ENCODE results near the gene COPG2. TPM values are rescaled to one million over a fixed set of nuclear protein-coding genes. Genes with fewer than 3 reads are reported as not detected.

Gene COPG2
- total RNA-seq, 1 donor from 2014 or later: 20.6 TPM

DNA sequence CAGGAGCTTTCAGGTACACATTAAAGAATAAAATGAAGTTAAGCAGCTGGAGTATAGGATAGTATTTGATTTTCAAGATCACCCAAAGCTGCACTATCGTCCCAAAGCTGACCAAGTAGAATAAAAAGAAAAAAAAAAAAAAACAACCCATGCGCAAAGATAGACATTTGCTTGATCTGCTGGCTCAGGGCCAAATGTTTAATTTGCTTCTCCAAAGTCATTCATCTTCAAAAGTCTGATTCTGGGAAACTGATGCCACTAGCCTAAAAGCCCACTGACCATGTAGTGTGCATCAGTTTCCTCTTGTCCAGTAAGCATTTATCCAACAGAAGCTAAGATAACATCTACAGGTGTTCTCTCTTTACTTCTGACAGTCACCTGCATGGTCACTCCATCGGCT is 162.2 kb downstream of the COPG2 start:
- Mint-ChIP-seq H3K36me3 (ENCODE audit: low read depth, unreplicated experiment) (peaks cover 18% of the 10 kb centered on the region), H3K9me3 (ENCODE audit: unreplicated experiment) (no peaks in the 10 kb centered on the region), H3K27ac (ENCODE audit: unreplicated experiment) (no peak overlapping the region), H3K27me3 (ENCODE audit: low read depth, unreplicated experiment) (no peaks in the 10 kb centered on the region), H3K4me3 (ENCODE audit: unreplicated experiment) (no peak overlapping the region), H3K4me1 (ENCODE audit: low read depth, unreplicated experiment) (peaks cover 5% of the 10 kb centered on the region)
- Histone ChIP-seq H3K9me3 (ENCODE audit: insufficient read depth, low read depth, low read length) (no peaks in the 10 kb centered on the region), H4K20me1 (ENCODE audit: insufficient read depth, low read length) (peaks cover 6% of the 10 kb centered on the region), H3K36me3 (ENCODE audit: insufficient read depth, low read length) (peaks cover 52% of the 10 kb centered on the region), H3K9ac (ENCODE audit: low read length) (no peak overlapping the region), H3K4me3 (ENCODE audit: insufficient read depth, low read depth, low read length) (no peak overlapping the region), H3K4me2 (ENCODE audit: low read length) (no peak overlapping the region), H3K27ac (ENCODE audit: low read depth, low read length) (no peak overlapping the region), H2AFZ (ENCODE audit: low read depth, low read length) (no peak overlapping the region), H3K27me3 (ENCODE audit: insufficient read depth, low read length) (no peaks in the 10 kb centered on the region), H3K79me2 (ENCODE audit: insufficient read depth, low read length) (peaks cover 3% of the 10 kb centered on the region), H3K4me1 (ENCODE audit: insufficient read depth, low read length) (no peaks in the 10 kb centered on the region)
- no peak for DNase-seq (ENCODE audit: low read depth)
- FAIRE-seq: no peak
- TF ChIP-seq EZH2 (IDR thresholded peaks at IDR 0.05; ENCODE audit: insufficient read depth, low read length): no peak
- TF ChIP-seq, protein P1, sequence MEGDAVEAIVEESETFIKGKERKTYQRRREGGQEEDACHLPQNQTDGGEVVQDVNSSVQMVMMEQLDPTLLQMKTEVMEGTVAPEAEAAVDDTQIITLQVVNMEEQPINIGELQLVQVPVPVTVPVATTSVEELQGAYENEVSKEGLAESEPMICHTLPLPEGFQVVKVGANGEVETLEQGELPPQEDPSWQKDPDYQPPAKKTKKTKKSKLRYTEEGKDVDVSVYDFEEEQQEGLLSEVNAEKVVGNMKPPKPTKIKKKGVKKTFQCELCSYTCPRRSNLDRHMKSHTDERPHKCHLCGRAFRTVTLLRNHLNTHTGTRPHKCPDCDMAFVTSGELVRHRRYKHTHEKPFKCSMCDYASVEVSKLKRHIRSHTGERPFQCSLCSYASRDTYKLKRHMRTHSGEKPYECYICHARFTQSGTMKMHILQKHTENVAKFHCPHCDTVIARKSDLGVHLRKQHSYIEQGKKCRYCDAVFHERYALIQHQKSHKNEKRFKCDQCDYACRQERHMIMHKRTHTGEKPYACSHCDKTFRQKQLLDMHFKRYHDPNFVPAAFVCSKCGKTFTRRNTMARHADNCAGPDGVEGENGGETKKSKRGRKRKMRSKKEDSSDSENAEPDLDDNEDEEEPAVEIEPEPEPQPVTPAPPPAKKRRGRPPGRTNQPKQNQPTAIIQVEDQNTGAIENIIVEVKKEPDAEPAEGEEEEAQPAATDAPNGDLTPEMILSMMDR (IDR thresholded peaks at IDR 0.05; ENCODE audit: insufficient read depth, low read depth, low read length): no peak

DNA sequence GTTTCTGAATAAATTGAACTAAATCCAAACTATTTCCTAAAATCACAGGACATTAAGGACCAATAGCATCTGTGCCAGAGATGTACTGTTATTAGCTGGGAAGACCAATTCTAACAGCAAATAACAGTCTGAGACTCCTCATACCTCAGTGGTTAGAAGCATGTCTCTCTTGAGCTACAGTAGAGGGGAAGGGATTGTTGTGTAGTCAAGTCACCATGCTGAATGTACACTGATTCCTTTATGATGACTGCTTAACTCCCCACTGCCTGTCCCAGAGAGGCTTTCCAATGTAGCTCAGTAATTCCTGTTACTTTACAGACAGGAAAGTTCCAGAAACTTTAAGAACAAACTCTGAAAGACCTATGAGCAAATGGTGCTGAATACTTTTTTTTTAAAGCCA is 162.8 kb downstream of the COPG2 start:
- Histone ChIP-seq H3K4me2 (ENCODE audit: low read length) (no peak overlapping the region), H4K20me1 (ENCODE audit: insufficient read depth, low read length) (peaks cover 9% of the 10 kb centered on the region), H3K4me1 (ENCODE audit: insufficient read depth, low read length) (no peaks in the 10 kb centered on the region), H2AFZ (ENCODE audit: low read depth, low read length) (no peak overlapping the region), H3K27me3 (ENCODE audit: insufficient read depth, low read length) (no peaks in the 10 kb centered on the region), H3K79me2 (ENCODE audit: insufficient read depth, low read length) (peaks cover 3% of the 10 kb centered on the region), H3K36me3 (ENCODE audit: insufficient read depth, low read length) (peaks cover 55% of the 10 kb centered on the region), H3K9me3 (ENCODE audit: insufficient read depth, low read depth, low read length) (no peaks in the 10 kb centered on the region), H3K4me3 (ENCODE audit: insufficient read depth, low read depth, low read length) (no peak overlapping the region), H3K27ac (ENCODE audit: low read depth, low read length) (no peak overlapping the region), H3K9ac (ENCODE audit: low read length) (no peak overlapping the region)
- DNase-seq (ENCODE audit: low read depth) (peak; percentile 49), FAIRE-seq (no peak)
- TF ChIP-seq, protein P1 (IDR thresholded peaks at IDR 0.05; ENCODE audit: insufficient read depth, low read depth, low read length): no peak
- no peak for TF ChIP-seq EZH2 (IDR thresholded peaks at IDR 0.05; ENCODE audit: insufficient read depth, low read length)
- Mint-ChIP-seq H3K27me3 (ENCODE audit: low read depth, unreplicated experiment) (no peaks in the 10 kb centered on the region), H3K4me1 (ENCODE audit: low read depth, unreplicated experiment) (peaks cover 5% of the 10 kb centered on the region), H3K36me3 (ENCODE audit: low read depth, unreplicated experiment) (peaks cover 21% of the 10 kb centered on the region), H3K9me3 (ENCODE audit: unreplicated experiment) (no peaks in the 10 kb centered on the region), H3K27ac (ENCODE audit: unreplicated experiment) (peak overlapping the region; percentile 22), H3K4me3 (ENCODE audit: unreplicated experiment) (no peak overlapping the region)

DNA sequence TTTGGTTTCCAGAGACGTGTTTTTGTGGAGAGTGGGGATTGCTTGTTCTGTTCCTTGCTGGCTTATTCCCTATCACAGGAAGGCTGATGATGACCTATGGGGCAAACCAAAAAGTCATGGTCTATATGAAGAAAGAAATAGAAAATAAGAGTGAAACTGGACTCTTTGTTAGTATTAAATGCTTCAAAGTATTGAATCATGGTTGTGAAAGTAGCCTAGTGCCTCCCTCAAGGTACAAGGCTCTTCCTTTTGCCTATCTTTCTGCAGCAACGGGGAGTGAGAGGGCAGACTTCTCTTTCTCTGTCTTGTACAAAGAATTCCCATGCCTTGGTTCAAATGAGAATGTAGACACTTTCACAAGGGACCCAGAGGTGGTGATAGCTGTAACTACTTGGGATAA is 167.6 kb downstream of the COPG2 start:
- DNase-seq (ENCODE audit: low read depth): no peak
- Mint-ChIP-seq H3K9me3 (ENCODE audit: unreplicated experiment) (no peaks in the 10 kb centered on the region), H3K4me1 (ENCODE audit: low read depth, unreplicated experiment) (peaks cover 5% of the 10 kb centered on the region), H3K4me3 (ENCODE audit: unreplicated experiment) (no peak overlapping the region), H3K27ac (ENCODE audit: unreplicated experiment) (no peak overlapping the region), H3K27me3 (ENCODE audit: low read depth, unreplicated experiment) (no peaks in the 10 kb centered on the region), H3K36me3 (ENCODE audit: low read depth, unreplicated experiment) (peaks cover 22% of the 10 kb centered on the region)
- H2AFZ ChIP-seq (ENCODE audit: low read depth, low read length): no peak overlapping the region
- no peaks in the 10 kb centered on the region for H3K27me3 ChIP-seq (ENCODE audit: insufficient read depth, low read length)
- H3K9ac ChIP-seq (ENCODE audit: low read length): no peak overlapping the region
- FAIRE-seq: no peak
- H3K4me3 ChIP-seq (ENCODE audit: insufficient read depth, low read depth, low read length): no peak overlapping the region
- no peaks in the 10 kb centered on the region for H3K4me1 ChIP-seq (ENCODE audit: insufficient read depth, low read length)
- TF ChIP-seq, protein P1 (IDR thresholded peaks at IDR 0.05; ENCODE audit: insufficient read depth, low read depth, low read length): no peak
- no peak for TF ChIP-seq EZH2 (IDR thresholded peaks at IDR 0.05; ENCODE audit: insufficient read depth, low read length)
- no peak overlapping the region for H3K4me2 ChIP-seq (ENCODE audit: low read length)
- peaks cover 9% of the 10 kb centered on the region for H4K20me1 ChIP-seq (ENCODE audit: insufficient read depth, low read length)
- H3K79me2 ChIP-seq (ENCODE audit: insufficient read depth, low read length): peaks cover 12% of the 10 kb centered on the region
- H3K36me3 ChIP-seq (ENCODE audit: insufficient read depth, low read length): peaks cover 55% of the 10 kb centered on the region
- no peak overlapping the region for H3K27ac ChIP-seq (ENCODE audit: low read depth, low read length)
- H3K9me3 ChIP-seq (ENCODE audit: insufficient read depth, low read depth, low read length): no peaks in the 10 kb centered on the region
